A549 treated with RU486 at 1 μM for 4 hours (cell line): ENCODE data around the gene DKC1. TPM values are rescaled to one million over a fixed set of nuclear protein-coding genes. Genes with fewer than 3 reads are reported as not detected.

Experiments
- total RNA-seq: library from RNA; stranded (reverse); fragments of 200-300 nt; extraction: Qiagen RNA extraction; gene quantifications from 5 replicates; pipeline ENCODE4 v1.2.3, GENCODE V29; 2022; ENCODE audit warnings: low read depth

Gene DKC1
- 157 to 223 TPM (median 174 TPM) in 5 replicates for total RNA-seq

DNA sequence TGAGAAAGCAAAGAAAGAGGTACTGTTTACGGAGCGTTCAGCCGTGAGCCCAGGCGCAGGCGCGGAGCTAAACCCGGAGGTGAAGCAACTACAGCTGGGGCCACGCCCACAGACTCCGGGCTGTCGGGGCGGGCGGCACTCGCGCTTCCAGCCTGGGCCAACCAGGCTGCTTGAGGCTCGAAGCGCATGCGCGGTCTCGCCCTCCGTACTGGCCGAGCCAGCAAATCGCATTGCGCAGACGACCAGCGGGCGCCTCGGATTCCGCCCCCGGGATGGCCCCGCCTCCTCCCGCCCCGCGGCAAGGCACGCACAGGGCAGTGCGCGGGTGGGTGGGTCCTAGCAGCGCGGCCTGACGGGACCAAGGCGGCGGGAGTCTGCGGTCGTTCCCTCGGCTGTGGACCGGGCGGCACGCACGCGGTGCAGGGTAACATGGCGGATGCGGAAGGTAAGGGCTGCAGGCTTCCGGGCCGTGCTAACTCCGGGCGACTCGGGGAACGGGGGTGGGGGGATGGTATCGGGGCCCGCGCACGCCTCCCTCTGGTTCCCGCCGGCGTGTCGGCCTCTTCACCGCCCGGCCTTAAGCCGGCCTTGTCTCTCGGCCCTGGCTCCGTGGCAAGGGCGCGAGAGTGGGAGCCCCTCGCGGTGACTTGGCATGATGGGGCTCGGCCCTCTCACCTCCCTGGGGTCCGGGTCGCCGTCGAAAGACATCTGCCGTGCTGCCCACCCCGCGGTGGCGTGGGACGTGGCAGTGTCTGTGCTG lies at the start of gene DKC1:
Gene DKC1, plus strand, starts transcription at position 328 of the 760 bp plus-strand sequence. Its CDS starts 102 bp downstream, at position 430.

DNA sequence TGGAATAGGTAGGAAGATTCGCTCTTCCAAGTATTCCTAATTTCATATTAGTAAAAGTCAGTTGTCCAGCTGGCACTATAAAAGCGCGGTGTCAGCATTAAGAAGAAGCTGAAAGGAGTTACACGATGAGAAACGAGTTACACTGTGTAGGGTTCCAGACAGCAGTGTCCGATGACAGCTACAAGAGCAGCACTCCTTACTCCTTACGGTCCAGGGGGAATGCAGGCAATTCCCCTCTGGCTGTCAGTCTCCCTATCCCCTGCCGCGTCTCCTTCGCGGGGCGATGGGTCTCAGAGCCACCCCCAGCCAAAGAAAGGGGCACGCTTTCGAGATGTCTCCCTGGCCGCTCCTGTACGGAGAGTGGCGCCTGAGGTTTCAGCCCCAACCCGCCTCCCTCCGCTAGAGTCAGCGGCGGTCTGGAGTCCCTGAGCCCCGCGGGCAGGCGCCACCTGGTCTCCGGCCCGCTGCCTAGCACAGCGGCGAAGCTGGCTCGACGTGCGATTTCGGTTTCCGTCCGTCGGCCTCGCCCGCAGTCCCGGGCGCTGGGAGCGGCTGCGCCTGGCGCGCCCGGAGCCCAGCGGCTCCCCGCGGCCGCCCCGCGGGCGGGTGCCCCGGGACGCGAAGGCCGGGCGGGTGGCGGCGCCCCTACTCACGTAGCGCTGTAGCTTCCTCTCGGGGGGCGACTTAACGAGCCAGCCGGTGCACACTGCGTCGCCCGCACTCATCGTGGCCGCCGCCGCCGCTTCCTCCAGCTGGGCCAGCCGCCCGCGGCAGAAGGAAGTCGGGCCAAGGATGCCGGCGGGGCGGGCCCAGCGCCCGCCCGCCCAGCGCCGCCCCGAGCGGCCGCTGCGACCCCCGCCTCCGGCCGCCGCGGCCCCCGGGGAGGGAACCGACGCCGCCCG lies 12.1 kb upstream of the DKC1 start, which contains the start of gene GAB3:
Gene GAB3, minus strand, starts transcription at position 777 of the 902 bp plus-strand sequence. Its CDS starts 52 bp downstream, at position 725.

DNA sequence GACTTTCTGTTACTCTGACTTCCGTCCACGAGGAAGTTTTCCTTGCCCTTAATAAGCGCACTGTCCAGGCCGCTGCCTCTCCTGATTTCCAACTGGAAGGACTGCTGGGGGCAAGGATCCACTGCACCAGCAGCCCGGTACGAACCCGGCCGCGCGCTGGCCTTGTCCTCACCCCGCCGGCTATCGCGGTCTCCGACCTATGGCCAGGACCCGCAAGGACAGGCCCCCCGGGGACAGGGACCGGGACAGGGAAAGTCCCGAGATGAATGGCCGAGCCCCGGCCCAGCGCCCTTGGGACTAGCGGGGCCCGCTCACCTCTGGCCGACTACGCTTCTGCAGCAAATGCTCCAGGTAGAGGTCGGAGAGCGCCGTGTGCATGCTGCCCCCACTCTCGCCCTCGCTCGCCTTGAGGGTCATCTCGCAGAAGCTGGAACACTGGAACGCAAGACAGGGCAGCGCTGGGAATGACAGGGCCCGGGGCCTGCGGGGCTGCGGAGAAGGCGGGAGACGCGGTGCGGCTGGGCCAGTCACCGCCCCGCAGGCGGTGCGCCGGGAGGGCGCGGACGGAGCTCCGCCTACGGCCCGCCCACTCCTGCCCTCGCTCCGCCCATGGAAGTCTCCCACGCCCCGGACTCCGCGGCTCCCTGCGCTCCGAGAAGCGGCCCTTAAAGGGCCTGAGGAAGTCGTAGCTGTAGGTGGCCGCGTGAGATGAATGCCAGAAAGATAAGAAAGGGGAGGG lies 42.5 kb downstream of the DKC1 start, which contains the start of gene MPP1:
Gene MPP1, minus strand, starts transcription at position 529 of the 739 bp plus-strand sequence. Its CDS starts 112 bp downstream, at position 417.

Other genes starting within 250 kb of the DKC1 start
- gene FAM3A, start 246.6 kb upstream of the DKC1 start, total RNA-seq: 30.7 to 46.1 TPM (median 43.4 TPM) in 5 replicates
- gene G6PD, start 216.0 kb upstream of the DKC1 start, total RNA-seq: 1,384 to 1,559 TPM (median 1,513 TPM) in 5 replicates
- 34.1 to 45.7 TPM (median 42.8 TPM) in 5 replicates for gene IKBKG, start 215.2 kb upstream of the DKC1 start, total RNA-seq
- gene CTAG1A, start 177.7 kb upstream of the DKC1 start, total RNA-seq: not detected in 5 replicates
- not detected in 5 replicates for gene CTAG1B, start 143.6 kb upstream of the DKC1 start, total RNA-seq
- not detected in 5 replicates for gene CTAG2, start 109.3 kb upstream of the DKC1 start, total RNA-seq
- 0.26 to 0.57 TPM (median 0.49 TPM) in 5 replicates for gene GAB3, start 11.8 kb upstream of the DKC1 start, total RNA-seq
- 16.3 to 17.3 TPM (median 16.8 TPM) in 5 replicates for gene MPP1, start 42.6 kb downstream of the DKC1 start, total RNA-seq
- gene SMIM9, start 71.8 kb downstream of the DKC1 start, total RNA-seq: not detected in 5 replicates
- 64.5 to 112 TPM (median 105 TPM) in 5 replicates for gene F8A1, start 123.5 kb downstream of the DKC1 start, total RNA-seq